ENCODE results near the gene DLX3.

Gene DLX3

DNA sequence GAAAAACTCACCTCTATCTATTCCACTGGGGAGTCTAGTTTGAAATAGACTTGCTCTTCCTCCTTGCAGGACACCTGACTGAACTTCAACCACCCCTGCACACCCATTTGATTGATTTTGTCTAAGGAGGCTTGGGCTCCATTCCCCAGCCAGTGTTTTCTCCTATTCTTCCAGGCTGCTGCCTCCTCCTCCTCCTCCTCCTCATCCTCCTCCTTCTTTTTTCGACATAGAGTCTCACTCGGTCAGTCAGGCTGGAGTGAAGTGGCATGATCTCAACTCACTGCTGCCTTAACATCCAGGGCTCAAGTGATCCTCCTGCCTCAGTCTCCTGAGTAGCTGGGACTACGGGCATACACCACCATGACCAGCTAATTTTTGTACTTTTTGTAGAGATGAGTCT is 27.8 kb downstream of the DLX3 start:
- no peak overlapping the region for H2AFZ ChIP-seq (ENCODE audit: low read depth, low read length, severe bottlenecking)
- no peak overlapping the region for H3K4me2 ChIP-seq (ENCODE audit: low read depth, low read length, poor library complexity, severe bottlenecking)
- H3K27ac ChIP-seq (ENCODE audit: low read depth, low read length): no peak overlapping the region
- no peaks in the 10 kb centered on the region for H3K79me2 ChIP-seq (ENCODE audit: insufficient read depth, low read length)
- 0 out of 2 replicates have a peak, but pooled peaks cover 3% of the 10 kb centered on the region for H3F3A ChIP-seq (ENCODE audit: insufficient read depth)
- H4K20me1 ChIP-seq (ENCODE audit: low read depth, low read length): no peaks in the 10 kb centered on the region
- H3K4me3 ChIP-seq (ENCODE audit: insufficient read depth, low read length, poor library complexity, severe bottlenecking): no peak overlapping the region
- no peaks in the 10 kb centered on the region for H3K9me2 ChIP-seq (replicated peaks; ENCODE audit: insufficient read depth, low read length)
- H3K9me3 ChIP-seq (ENCODE audit: insufficient read depth, low read length): no peaks in the 10 kb centered on the region
- H3K36me3 ChIP-seq (ENCODE audit: low read length): no peaks in the 10 kb centered on the region
- H3K9ac ChIP-seq (ENCODE audit: low read length): no peak overlapping the region
- TF ChIP-seq, protein P1, sequence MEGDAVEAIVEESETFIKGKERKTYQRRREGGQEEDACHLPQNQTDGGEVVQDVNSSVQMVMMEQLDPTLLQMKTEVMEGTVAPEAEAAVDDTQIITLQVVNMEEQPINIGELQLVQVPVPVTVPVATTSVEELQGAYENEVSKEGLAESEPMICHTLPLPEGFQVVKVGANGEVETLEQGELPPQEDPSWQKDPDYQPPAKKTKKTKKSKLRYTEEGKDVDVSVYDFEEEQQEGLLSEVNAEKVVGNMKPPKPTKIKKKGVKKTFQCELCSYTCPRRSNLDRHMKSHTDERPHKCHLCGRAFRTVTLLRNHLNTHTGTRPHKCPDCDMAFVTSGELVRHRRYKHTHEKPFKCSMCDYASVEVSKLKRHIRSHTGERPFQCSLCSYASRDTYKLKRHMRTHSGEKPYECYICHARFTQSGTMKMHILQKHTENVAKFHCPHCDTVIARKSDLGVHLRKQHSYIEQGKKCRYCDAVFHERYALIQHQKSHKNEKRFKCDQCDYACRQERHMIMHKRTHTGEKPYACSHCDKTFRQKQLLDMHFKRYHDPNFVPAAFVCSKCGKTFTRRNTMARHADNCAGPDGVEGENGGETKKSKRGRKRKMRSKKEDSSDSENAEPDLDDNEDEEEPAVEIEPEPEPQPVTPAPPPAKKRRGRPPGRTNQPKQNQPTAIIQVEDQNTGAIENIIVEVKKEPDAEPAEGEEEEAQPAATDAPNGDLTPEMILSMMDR (IDR thresholded peaks at IDR 0.05; ENCODE audit: insufficient read depth, low read length, poor library complexity, severe bottlenecking): no peak
- no peak for TF ChIP-seq EZH2phosphoT487 (conservative IDR thresholded peaks at IDR 0.05; ENCODE audit: low read length)
- H3K27me3 ChIP-seq (ENCODE audit: low read length): no peaks in the 10 kb centered on the region

DNA sequence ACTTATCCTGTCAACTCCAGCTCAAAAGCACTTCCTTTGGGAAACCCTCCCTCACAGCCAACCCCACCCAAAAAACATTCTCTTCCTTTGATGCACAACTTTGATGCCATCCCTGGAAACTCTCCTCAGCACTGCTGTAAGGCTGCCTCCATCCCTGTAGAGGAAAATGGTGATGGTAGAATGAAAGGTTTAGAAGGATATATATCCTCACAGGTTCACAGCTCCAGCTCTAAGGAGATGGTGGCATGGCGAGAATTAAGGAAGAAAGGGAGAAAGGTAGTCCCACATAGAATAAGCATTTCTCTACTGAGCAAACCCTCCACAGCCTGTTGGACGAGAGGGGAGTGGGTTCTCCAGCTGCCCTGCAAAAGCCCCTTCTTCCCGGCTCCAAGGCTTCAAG is 28.3 kb downstream of the DLX3 start:
- Histone ChIP-seq H2AFZ (ENCODE audit: low read depth, low read length, severe bottlenecking) (no peak overlapping the region), H3K27ac (ENCODE audit: low read depth, low read length) (no peak overlapping the region), H3F3A (ENCODE audit: insufficient read depth) (0 out of 2 replicates have a peak, but pooled peaks cover 3% of the 10 kb centered on the region), H3K79me2 (ENCODE audit: insufficient read depth, low read length) (no peaks in the 10 kb centered on the region), H3K9ac (ENCODE audit: low read length) (no peak overlapping the region), H4K20me1 (ENCODE audit: low read depth, low read length) (no peaks in the 10 kb centered on the region), H3K4me3 (ENCODE audit: insufficient read depth, low read length, poor library complexity, severe bottlenecking) (no peak overlapping the region), H3K9me2 (replicated peaks; ENCODE audit: insufficient read depth, low read length) (no peaks in the 10 kb centered on the region), H3K9me3 (ENCODE audit: insufficient read depth, low read length) (no peaks in the 10 kb centered on the region), H3K27me3 (ENCODE audit: low read length) (no peaks in the 10 kb centered on the region), H3K36me3 (ENCODE audit: low read length) (no peaks in the 10 kb centered on the region), H3K4me2 (ENCODE audit: low read depth, low read length, poor library complexity, severe bottlenecking) (no peak overlapping the region)
- TF ChIP-seq, protein P1 (IDR thresholded peaks at IDR 0.05; ENCODE audit: insufficient read depth, low read length, poor library complexity, severe bottlenecking): no peak
- TF ChIP-seq EZH2phosphoT487 (conservative IDR thresholded peaks at IDR 0.05; ENCODE audit: low read length): no peak

DNA sequence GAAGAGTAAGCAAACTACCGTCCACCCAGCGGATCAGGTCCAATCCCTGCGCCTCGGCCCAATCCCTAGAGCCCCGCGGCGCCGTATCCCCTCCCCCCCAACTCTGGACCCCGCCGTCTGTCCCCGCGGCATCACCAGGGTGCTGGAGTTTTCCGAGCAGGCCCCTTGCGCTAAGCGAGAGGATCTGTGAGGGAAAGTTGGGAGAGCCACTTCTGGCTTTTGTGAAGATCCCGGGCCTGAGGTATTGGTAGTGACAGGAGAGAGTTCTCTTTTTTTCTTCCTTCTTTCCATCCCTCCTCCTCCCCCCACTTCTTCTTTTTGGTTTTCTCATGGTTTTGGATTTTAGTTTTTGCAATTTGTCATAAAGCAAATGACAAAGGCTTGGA is 29.5 kb downstream of the DLX3 start:
- Histone ChIP-seq H3K27ac (ENCODE audit: low read depth, low read length) (no peak overlapping the region), H3K4me3 (ENCODE audit: insufficient read depth, low read length, poor library complexity, severe bottlenecking) (no peak overlapping the region), H3F3A (ENCODE audit: insufficient read depth) (0 out of 2 replicates have a peak, but pooled peaks cover 3% of the 10 kb centered on the region), H4K20me1 (ENCODE audit: low read depth, low read length) (no peaks in the 10 kb centered on the region), H3K9me3 (ENCODE audit: insufficient read depth, low read length) (no peaks in the 10 kb centered on the region), H3K9me2 (replicated peaks; ENCODE audit: insufficient read depth, low read length) (no peaks in the 10 kb centered on the region), H3K9ac (ENCODE audit: low read length) (no peak overlapping the region), H3K36me3 (ENCODE audit: low read length) (no peaks in the 10 kb centered on the region), H3K79me2 (ENCODE audit: insufficient read depth, low read length) (no peaks in the 10 kb centered on the region), H3K4me2 (ENCODE audit: low read depth, low read length, poor library complexity, severe bottlenecking) (no peak overlapping the region), H3K27me3 (ENCODE audit: low read length) (no peaks in the 10 kb centered on the region), H2AFZ (ENCODE audit: low read depth, low read length, severe bottlenecking) (no peak overlapping the region)
- TF ChIP-seq, protein P1 (IDR thresholded peaks at IDR 0.05; ENCODE audit: insufficient read depth, low read length, poor library complexity, severe bottlenecking): no peak
- TF ChIP-seq EZH2phosphoT487 (conservative IDR thresholded peaks at IDR 0.05; ENCODE audit: low read length): no peak

Measured in SU-DHL-6 (cell line).